Measurements from ENCODE around the gene XRCC6. TPM values are rescaled to one million over a fixed set of nuclear protein-coding genes. Genes with fewer than 3 reads are reported as not detected.
"Not testable (repeated sequence)": the region's sequence is repeated elsewhere in the genome, so short reads cannot be mapped to it uniquely, and the experiment has no call there.

The XRCC6 gene
- total RNA-seq, 2 donors from 2014 or later: 147 to 165 TPM

- ATAC-seq (no peak), DNase-seq (no peak)
- no peaks in the 10 kb centered on the region for H3K36me3 Mint-ChIP-seq (ENCODE audit: low read depth)
- no peaks in the 10 kb centered on the region for H3K9me3 ChIP-seq (ENCODE audit: control insufficient read depth, low read length, poor library complexity, severe bottlenecking)
- H3K4me3 Mint-ChIP-seq: no peak overlapping the region
- H3K27ac Mint-ChIP-seq: no peak overlapping the region
- no peaks in the 10 kb centered on the region for H3K4me1 Mint-ChIP-seq
- H3K27me3 Mint-ChIP-seq: no peaks in the 10 kb centered on the region
Observed at GRCh38 chr22:41642331-41643110, 21.4 kb downstream of the XRCC6 start.

DNA sequence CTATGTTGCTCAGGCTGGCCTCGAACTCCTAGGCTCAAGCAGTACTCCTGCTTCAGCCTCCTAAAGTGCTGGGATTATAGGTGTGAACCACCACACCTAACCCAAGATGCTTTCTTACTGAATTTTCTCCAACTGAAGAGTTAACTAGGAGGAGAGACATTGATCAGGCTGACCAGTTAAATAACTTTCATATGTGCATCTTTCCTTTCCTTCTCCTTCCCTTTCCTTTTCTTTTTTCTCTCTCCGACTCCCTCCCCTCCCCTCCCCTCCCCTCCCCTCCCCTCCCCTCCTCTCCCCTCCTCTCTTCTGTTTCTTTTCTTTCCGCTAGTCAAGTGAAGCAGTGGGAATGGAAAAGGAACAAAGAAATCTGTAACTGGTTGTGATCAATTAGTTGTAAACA lies 26.7 kb downstream of the XRCC6 start:
- Mint-ChIP-seq H3K4me3 (no peak overlapping the region), H3K27ac (no peak overlapping the region), H3K27me3 (no peaks in the 10 kb centered on the region), H3K36me3 (ENCODE audit: low read depth) (no peaks in the 10 kb centered on the region), H3K4me1 (no peaks in the 10 kb centered on the region)
- no peak for ATAC-seq
- H3K9me3 ChIP-seq (ENCODE audit: control insufficient read depth, low read length, poor library complexity, severe bottlenecking): no peaks in the 10 kb centered on the region
- no peak for DNase-seq

DNA sequence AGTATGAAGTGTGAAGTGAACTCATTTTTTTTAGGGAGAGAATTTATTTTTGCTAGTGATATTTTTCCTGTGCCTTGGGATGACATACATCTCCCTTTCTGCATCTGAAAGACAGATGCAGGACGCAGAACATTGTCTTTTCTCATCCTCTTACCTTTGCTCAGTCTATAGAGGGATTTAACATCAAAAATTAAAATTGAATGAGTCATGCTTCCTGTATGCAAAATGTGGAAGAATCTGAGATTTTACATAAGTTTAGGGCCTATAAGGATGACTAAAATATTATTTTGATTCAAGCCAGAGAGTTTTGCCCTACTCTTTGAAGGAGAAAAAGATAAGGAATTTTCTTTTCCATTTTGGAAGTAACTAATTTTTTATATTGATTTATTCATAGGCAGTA lies 27.3 kb downstream of the XRCC6 start:
- H3K9me3 ChIP-seq (ENCODE audit: control insufficient read depth, low read length, poor library complexity, severe bottlenecking): no peaks in the 10 kb centered on the region
- ATAC-seq: no peak
- no peak for DNase-seq
- Mint-ChIP-seq H3K4me3 (no peak overlapping the region), H3K4me1 (no peaks in the 10 kb centered on the region), H3K36me3 (ENCODE audit: low read depth) (no peaks in the 10 kb centered on the region), H3K27ac (no peak overlapping the region), H3K27me3 (no peaks in the 10 kb centered on the region)

DNA sequence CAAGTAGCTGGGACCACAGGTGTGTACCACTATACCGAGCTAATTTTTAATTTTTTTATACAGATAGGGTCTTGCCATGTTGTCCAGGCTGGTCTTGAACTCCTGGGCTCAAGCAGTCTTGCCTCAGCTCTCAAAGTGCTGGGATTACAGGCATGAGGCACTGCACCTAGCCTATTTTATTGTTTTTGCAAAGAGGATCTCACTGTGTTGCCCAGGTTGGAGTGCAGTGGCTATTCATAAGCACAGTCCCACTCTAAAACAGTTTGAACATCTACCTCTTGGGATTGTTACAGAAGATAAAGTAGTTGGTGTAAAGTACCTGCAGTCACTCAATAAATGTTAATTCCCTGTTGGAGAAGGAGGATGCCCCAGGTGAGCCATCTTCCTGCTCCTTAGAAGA lies 29.1 kb downstream of the XRCC6 start:
- Mint-ChIP-seq H3K4me1 (no peaks in the 10 kb centered on the region), H3K27me3 (no peaks in the 10 kb centered on the region), H3K36me3 (ENCODE audit: low read depth) (no peaks in the 10 kb centered on the region), H3K4me3 (no peak overlapping the region), H3K27ac (no peak overlapping the region)
- ATAC-seq (no peak), DNase-seq (no peak)
- H3K9me3 ChIP-seq (ENCODE audit: control insufficient read depth, low read length, poor library complexity, severe bottlenecking): no peaks in the 10 kb centered on the region

DNA sequence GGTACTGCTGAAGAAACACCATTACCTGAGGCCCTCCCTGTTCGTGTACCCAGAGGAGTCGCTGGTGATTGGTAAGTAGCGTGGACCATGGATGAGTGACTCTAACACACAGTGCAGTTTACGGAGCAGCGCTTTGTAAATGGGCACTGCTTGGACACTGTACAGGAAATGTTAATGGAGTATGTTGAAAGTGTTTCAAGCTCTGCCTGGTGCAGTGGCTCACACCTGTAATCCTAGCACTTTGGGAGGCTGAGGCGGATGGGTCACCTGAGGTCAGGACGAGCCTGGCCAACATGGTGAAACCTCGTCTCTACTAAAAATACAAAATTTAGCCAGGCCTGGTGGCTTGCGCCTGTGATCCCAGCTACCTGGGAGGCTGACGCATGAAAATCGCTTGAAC lies 29.7 kb downstream of the XRCC6 start:
- Mint-ChIP-seq H3K4me3 (no peak overlapping the region), H3K4me1 (no peaks in the 10 kb centered on the region), H3K27me3 (no peaks in the 10 kb centered on the region), H3K27ac (no peak overlapping the region), H3K36me3 (ENCODE audit: low read depth) (no peaks in the 10 kb centered on the region)
- no peaks in the 10 kb centered on the region for H3K9me3 ChIP-seq (ENCODE audit: control insufficient read depth, low read length, poor library complexity, severe bottlenecking)
- ATAC-seq: no peak
- no peak for DNase-seq

DNA sequence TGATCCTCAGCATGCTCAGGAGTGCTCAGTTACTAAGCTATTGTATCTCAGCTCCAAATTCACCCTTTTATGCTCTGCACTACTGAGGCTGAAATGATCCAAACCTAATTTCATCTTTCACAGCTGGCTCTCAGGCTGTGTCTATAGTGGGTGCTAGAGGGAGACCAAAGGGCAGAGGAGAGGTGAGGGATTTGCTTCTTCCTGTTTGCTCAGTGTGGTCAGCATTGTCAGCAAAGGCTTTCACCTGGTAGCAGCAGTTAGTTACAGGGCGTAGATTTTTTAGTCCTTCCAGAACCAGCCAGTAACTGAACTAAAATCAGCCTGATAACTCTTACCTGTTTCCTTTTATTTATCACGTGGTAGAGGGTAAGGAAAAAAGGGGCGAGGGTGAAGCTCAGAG lies 33.2 kb downstream of the XRCC6 start:
- Mint-ChIP-seq H3K27ac (peak overlapping the region; percentile 9), H3K27me3 (no peaks in the 10 kb centered on the region), H3K36me3 (ENCODE audit: low read depth) (no peaks in the 10 kb centered on the region), H3K4me3 (no peak overlapping the region), H3K4me1 (no peaks in the 10 kb centered on the region)
- ATAC-seq (no peak), DNase-seq (no peak)
- no peaks in the 10 kb centered on the region for H3K9me3 ChIP-seq (ENCODE audit: control insufficient read depth, low read length, poor library complexity, severe bottlenecking)

DNA sequence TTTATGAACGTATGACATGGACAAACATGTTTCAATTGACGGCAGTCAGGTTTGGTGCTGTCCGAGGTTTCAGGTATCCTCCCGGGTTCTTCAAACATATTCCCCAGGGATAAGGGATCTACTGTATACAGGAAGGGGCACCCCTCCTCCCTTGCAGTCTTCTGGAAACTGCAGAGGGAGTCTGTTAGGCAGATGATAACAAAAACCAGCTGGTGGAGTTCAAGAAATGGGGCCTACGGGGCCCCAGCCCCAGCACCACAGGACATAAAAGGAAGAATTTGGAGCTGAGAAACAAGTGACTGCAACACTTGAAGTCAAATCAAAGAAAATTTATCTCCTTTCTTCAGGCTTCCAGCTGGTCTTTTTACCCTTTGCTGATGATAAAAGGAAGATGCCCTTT lies 35.5 kb downstream of the XRCC6 start:
- H3K9me3 ChIP-seq (ENCODE audit: control insufficient read depth, low read length, poor library complexity, severe bottlenecking): no peaks in the 10 kb centered on the region
- no peak for ATAC-seq
- no peak for DNase-seq
- Mint-ChIP-seq H3K4me3 (no peak overlapping the region), H3K4me1 (peaks cover 2% of the 10 kb centered on the region), H3K27ac (no peak overlapping the region), H3K36me3 (ENCODE audit: low read depth) (peaks cover 7% of the 10 kb centered on the region), H3K27me3 (no peaks in the 10 kb centered on the region)

GRCh38 chr22:41657709-41658108 lies 36.6 kb downstream of the XRCC6 start:
- peaks cover 11% of the 10 kb centered on the region for H3K36me3 Mint-ChIP-seq (ENCODE audit: low read depth)
- H3K4me3 Mint-ChIP-seq: peak overlapping the region; percentile 33
- DNase-seq (no peak), ATAC-seq (no peak)
- no peaks in the 10 kb centered on the region for H3K27me3 Mint-ChIP-seq
- H3K27ac Mint-ChIP-seq: peak overlapping the region; percentile 57
- peaks cover 2% of the 10 kb centered on the region for H3K4me1 Mint-ChIP-seq
- H3K9me3 ChIP-seq (ENCODE audit: control insufficient read depth, low read length, poor library complexity, severe bottlenecking): no peaks in the 10 kb centered on the region

GRCh38 chr22:41658869-41659268 lies 37.8 kb downstream of the XRCC6 start:
- H3K27ac Mint-ChIP-seq: peak overlapping the region; percentile 57
- H3K27me3 Mint-ChIP-seq: no peaks in the 10 kb centered on the region
- H3K4me3 Mint-ChIP-seq: no peak overlapping the region
- peaks cover 11% of the 10 kb centered on the region for H3K36me3 Mint-ChIP-seq (ENCODE audit: low read depth)
- peaks cover 2% of the 10 kb centered on the region for H3K4me1 Mint-ChIP-seq
- no peaks in the 10 kb centered on the region for H3K9me3 ChIP-seq (ENCODE audit: control insufficient read depth, low read length, poor library complexity, severe bottlenecking)
- DNase-seq (no peak), ATAC-seq (no peak)

DNA sequence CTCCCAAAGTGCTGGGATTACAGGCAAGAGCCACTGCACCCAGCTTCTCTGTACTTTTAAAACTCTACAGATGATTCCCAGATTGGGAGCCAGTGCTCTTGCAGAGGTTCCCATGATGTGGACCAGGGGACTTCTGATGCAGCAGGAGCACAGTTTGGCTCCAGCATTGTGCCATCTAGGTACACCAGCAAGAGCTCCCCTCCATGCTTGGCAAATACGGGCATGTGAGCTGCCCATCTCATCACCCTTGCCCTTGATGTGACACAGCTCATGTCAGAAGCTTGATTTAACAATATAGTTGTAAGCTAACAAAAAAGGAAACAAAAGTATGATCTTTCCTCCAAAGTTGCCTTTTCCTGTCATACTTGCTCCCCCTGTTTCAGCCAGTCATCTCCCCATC lies 38.8 kb downstream of the XRCC6 start:
- Mint-ChIP-seq H3K36me3 (ENCODE audit: low read depth) (peaks cover 11% of the 10 kb centered on the region), H3K27me3 (no peaks in the 10 kb centered on the region), H3K27ac (no peak overlapping the region), H3K4me1 (peaks cover 2% of the 10 kb centered on the region), H3K4me3 (peak overlapping the region; percentile 67)
- DNase-seq (no peak), ATAC-seq (no peak)
- H3K9me3 ChIP-seq (ENCODE audit: control insufficient read depth, low read length, poor library complexity, severe bottlenecking): no peaks in the 10 kb centered on the region

DNA sequence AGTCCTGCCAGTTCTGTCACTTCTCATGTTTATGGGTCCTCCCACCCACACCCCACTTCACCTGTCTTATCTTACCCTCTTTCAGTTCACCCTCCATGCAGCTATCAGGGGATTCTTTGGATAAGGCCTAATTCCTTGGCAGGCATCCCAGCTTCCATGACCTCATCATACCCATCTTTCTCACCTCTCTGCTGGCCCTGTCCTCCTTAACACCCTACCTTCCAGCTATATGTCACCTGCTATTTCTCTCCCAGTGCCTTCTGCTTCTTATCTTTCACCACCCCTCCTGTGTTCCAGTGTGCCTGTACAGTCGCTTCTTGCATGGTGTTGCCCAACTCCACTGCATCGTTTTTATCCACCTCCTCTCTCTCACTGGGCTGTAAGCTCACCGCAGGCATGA lies 39.3 kb downstream of the XRCC6 start:
- Mint-ChIP-seq H3K27me3 (no peaks in the 10 kb centered on the region), H3K4me3 (peak overlapping the region; percentile 67), H3K27ac (no peak overlapping the region), H3K4me1 (peaks cover 2% of the 10 kb centered on the region), H3K36me3 (ENCODE audit: low read depth) (peaks cover 11% of the 10 kb centered on the region)
- H3K9me3 ChIP-seq (ENCODE audit: control insufficient read depth, low read length, poor library complexity, severe bottlenecking): no peaks in the 10 kb centered on the region
- no peak for DNase-seq
- no peak for ATAC-seq

DNA sequence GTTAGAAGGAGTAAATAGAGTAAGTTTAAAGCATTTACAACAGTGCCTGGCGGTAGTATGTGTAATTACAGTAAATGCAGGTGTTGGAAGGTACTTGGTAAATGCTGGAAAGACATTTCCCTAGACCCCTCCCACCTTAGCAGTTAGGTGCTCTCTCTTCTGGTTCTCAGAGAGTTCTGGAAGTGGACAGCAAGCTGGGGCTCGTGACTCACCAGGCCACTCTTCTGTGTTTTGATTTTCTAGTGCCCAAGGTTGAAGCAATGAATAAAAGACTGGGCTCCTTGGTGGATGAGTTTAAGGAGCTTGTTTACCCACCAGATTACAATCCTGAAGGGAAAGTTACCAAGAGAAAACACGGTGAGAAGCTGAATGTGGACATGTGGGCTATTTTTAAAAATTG lies 40.0 kb downstream of the XRCC6 start:
- Mint-ChIP-seq H3K4me3 (no peak overlapping the region), H3K4me1 (peaks cover 2% of the 10 kb centered on the region), H3K27me3 (no peaks in the 10 kb centered on the region), H3K27ac (no peak overlapping the region), H3K36me3 (ENCODE audit: low read depth) (peaks cover 11% of the 10 kb centered on the region)
- ATAC-seq (no peak), DNase-seq (no peak)
- H3K9me3 ChIP-seq (ENCODE audit: control insufficient read depth, low read length, poor library complexity, severe bottlenecking): no peaks in the 10 kb centered on the region

GRCh38 chr22:41661713-41662112 lies 40.6 kb downstream of the XRCC6 start:
- Mint-ChIP-seq H3K36me3 (ENCODE audit: low read depth) (peaks cover 11% of the 10 kb centered on the region), H3K4me1 (peaks cover 4% of the 10 kb centered on the region), H3K27me3 (no peaks in the 10 kb centered on the region), H3K27ac (no peak overlapping the region), H3K4me3 (no peak overlapping the region)
- ATAC-seq (no peak), DNase-seq (no peak)
- H3K9me3 ChIP-seq (ENCODE audit: control insufficient read depth, low read length, poor library complexity, severe bottlenecking): no peaks in the 10 kb centered on the region

- not testable (repeated sequence) for H3K27me3 Mint-ChIP-seq; ATAC-seq; H3K4me1 Mint-ChIP-seq; H3K9me3 ChIP-seq (ENCODE audit: control insufficient read depth, low read length, poor library complexity, severe bottlenecking); DNase-seq
- peak overlapping the region; percentile 28 for H3K4me3 Mint-ChIP-seq
- H3K27ac Mint-ChIP-seq: peak overlapping the region; percentile 85
- peaks cover 11% of the 10 kb centered on the region for H3K36me3 Mint-ChIP-seq (ENCODE audit: low read depth)
Observed at GRCh38 chr22:41663594-41663993, 42.5 kb downstream of the XRCC6 start.
